SIG-M5 (cell line): ENCODE measurements around the gene PATE3.

Experiments used
- DNase-seq: peaks from one replicate; lab custom pipeline; 2025; lab: John Stamatoyannopoulos, UW

The PATE3 gene

GRCh38 chr11:125787827-125788226 lies at the start of gene PATE3:
TSS of gene PATE3 (plus strand) at chr11:125788127. CDS start at chr11:125788152, 25 bp downstream.
- DNase-seq: no peak

GRCh38 chr11:125740617-125741016 lies 47.3 kb upstream of the PATE3 start:
- DNase-seq: no peak

- DNase-seq: no peak
Observed at GRCh38 chr11:125743681-125744080, 44.2 kb upstream of the PATE3 start.

GRCh38 chr11:125745979-125746378 lies 41.9 kb upstream of the PATE3 start, which contains the start of gene PATE1:
TSS of gene PATE1 (plus strand) at chr11:125746279. CDS start at chr11:125746305, 26 bp downstream.
- DNase-seq: no peak

GRCh38 chr11:125750629-125751028 lies 37.3 kb upstream of the PATE3 start:
- no peak for DNase-seq

- DNase-seq: no peak
Observed at GRCh38 chr11:125756050-125756449, 31.9 kb upstream of the PATE3 start.

GRCh38 chr11:125762445-125762844 lies 25.5 kb upstream of the PATE3 start:
- no peak for DNase-seq

GRCh38 chr11:125763483-125763882 lies 24.4 kb upstream of the PATE3 start:
- no peak for DNase-seq

GRCh38 chr11:125766251-125766650 lies 21.7 kb upstream of the PATE3 start:
- no peak for DNase-seq

- no peak for DNase-seq
Observed at GRCh38 chr11:125768336-125769046, 19.4 kb upstream of the PATE3 start.

- DNase-seq: no peak
Observed at GRCh38 chr11:125770583-125770982, 17.3 kb upstream of the PATE3 start.

GRCh38 chr11:125772834-125773505 lies 15.0 kb upstream of the PATE3 start:
- DNase-seq: no peak

GRCh38 chr11:125773516-125773915 lies 14.4 kb upstream of the PATE3 start:
- no peak for DNase-seq

- no peak for DNase-seq
Observed at GRCh38 chr11:125777309-125777708, 10.6 kb upstream of the PATE3 start.

- DNase-seq: no peak
Observed at GRCh38 chr11:125778728-125779127, 9.2 kb upstream of the PATE3 start, which contains the start of gene PATE2. TSS of gene PATE2 (minus strand) at chr11:125778828. CDS start at chr11:125778773, 55 bp downstream.

GRCh38 chr11:125784678-125785077 lies 3.2 kb upstream of the PATE3 start:
- no peak for DNase-seq

GRCh38 chr11:125790825-125791224 lies 2.9 kb downstream of the PATE3 start:
- no peak for DNase-seq

GRCh38 chr11:125797641-125798040 lies 9.7 kb downstream of the PATE3 start:
- no peak for DNase-seq

GRCh38 chr11:125799808-125800207 lies 11.9 kb downstream of the PATE3 start:
- DNase-seq: no peak

- DNase-seq: no peak
Observed at GRCh38 chr11:125802387-125802786, 14.5 kb downstream of the PATE3 start.

- DNase-seq: no peak
Observed at GRCh38 chr11:125807909-125808308, 20.0 kb downstream of the PATE3 start.

GRCh38 chr11:125833016-125833415 lies 45.1 kb downstream of the PATE3 start, which contains the start of gene PATE4:
TSS of gene PATE4 (plus strand) at chr11:125833316. CDS start at chr11:125833360, 44 bp downstream.
- no peak for DNase-seq

GRCh38 chr11:125835748-125836147 lies 47.8 kb downstream of the PATE3 start:
- no peak for DNase-seq
